GM12891 (cell line): Measurements from ENCODE around the gene SRGAP3.

Experiments used
- DNase-seq: peaks from one replicate; pipeline ENCODE4 v3.0.0; 2011; ENCODE audit warnings: low spot score; ENCODE audit not compliant: insufficient read length
- FAIRE-seq: peaks from 2 replicates; lab custom pipeline; 2011; peaks lifted over from hg19 to GRCh38; lab: Jason Lieb, UNC
- PAX5 ChIP-seq: IDR thresholded peaks from 2 replicates; pipeline ENCODE4 v1.6.1; 2011; ENCODE audit warnings: low read length, moderate library complexity, mild to moderate bottlenecking; ENCODE audit not compliant: insufficient read depth, severe bottlenecking
- POLR2A ChIP-seq: IDR thresholded peaks from 2 replicates; pipeline ENCODE4 v1.6.1; 2011; ENCODE audit warnings: low read depth, low read length, control low read depth
- POLR2AphosphoS5 ChIP-seq: IDR thresholded peaks from 2 replicates; pipeline ENCODE4 v1.6.1; 2011; ENCODE audit warnings: low read depth, low read length, control low read depth
- POU2F2 ChIP-seq: IDR thresholded peaks from 2 replicates; pipeline ENCODE4 v1.6.1; 2011; ENCODE audit warnings: low read depth, mild to moderate bottlenecking, control low read depth, low read length, moderate library complexity
- SPI1 ChIP-seq: IDR thresholded peaks from 2 replicates; pipeline ENCODE4 v1.6.1; 2011; ENCODE audit warnings: low read depth, low read length, control low read depth
- TAF1 ChIP-seq: IDR thresholded peaks from 2 replicates; pipeline ENCODE4 v1.6.1; 2011; ENCODE audit warnings: low read depth, low read length, control low read depth

Gene SRGAP3

DNA sequence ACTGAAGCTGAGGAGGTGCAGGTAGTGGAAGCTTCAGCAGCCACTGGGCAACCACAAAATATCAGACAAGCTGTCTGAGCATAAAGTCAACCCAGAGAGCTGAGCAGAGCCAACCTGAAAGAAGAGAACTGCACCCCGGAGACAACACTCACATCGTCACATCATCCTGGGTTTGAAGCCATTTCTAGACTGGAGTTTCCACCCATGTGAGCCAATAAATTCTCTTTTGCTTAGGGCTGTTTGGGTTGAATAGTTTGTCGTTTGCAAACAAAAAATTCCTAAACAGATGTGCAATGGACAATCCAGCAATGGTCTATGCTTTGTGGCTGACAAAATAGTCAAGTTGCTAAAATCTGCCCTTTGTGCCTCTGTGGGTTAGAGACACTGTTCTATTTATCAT is 270.9 kb downstream of the SRGAP3 start:
- DNase-seq (no peak), FAIRE-seq (no peak)
- no peak for TF ChIP-seq TAF1
- no peak for TF ChIP-seq SPI1
- TF ChIP-seq POLR2AphosphoS5, result no peak

DNA sequence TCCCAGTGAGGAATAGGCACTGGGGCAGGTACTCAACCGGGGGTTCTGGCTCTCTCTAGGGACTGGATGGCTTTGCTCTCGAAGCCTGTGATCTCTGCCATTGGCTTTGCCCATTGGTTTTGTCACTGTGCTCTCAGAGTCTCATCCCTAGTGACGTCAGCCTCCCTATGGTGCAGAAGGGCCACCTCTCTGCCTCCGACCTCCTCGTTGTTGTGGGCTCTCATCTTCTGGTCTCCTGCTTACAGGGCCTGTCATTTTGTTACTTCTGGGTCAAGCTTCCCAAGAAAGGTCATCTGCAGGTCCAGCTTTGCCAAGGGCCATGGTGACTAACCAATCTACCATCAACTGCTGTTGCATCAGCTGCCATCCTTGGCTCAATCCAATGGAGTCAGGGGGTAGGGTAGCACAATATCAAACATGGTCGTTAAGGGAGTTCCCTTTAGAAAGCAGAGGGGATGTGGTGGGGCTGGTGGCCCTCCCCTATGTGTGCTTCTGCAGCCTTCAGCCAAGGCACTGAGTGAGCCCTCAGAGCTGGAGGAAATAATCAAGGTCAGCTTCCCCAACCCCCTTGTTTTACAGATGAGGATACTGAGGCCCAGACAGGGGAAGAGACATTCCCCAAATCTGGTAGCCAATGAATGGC is 272.8 kb downstream of the SRGAP3 start:
- no peak for DNase-seq
- no peak for FAIRE-seq
- TF ChIP-seq POU2F2 (no peak), SPI1 (no peak), PAX5 (no peak), POLR2AphosphoS5 (no peak), POLR2A (no peak), TAF1 (no peak)

DNA sequence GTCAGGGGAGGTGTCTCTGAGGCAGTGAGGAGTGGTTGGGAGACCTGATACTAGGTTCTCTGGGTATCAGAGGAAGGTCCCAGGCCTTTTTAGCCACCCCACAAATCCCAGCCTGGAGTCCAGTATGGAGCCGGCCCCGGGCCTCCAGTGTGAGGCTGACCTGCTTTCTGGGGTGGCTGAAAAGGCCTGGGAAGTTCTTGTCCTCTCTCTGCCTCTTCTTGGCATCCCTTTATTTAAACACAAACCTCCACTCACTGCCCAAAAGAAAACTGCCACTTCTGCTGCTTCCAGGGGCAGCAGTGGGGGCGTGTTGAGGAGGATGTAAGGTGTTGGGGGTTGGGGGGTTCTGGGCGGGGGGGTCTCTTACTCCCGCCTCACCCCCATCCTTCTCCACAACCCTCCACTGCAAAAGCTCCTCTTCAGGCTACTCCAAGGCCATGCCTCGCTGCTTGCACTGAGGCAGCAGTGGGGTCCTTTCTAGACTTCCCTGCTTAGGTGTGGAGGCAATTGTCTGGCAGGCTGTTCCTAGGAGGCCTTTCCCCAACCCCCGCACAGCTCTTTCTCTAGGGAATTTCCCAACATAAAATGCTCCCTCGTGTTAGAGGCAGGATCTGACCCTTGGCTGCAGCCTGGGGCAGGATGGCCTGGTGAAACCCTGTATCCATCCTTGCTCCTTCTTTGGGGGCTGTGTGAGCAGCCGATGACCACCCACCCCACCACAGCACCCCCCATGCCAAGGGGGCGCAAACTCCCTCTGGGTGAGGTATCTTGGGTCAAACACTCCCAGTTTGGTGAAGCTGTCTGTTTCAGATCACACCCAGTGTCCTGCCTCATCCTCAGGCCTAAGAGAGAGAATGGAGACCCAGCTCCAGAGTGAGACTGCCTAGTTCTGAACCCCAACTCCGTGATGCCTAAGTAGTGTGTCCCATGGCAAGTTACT is 274.1 kb downstream of the SRGAP3 start:
- no peak for TF ChIP-seq PAX5
- no peak for TF ChIP-seq POLR2A
- no peak for FAIRE-seq
- no peak for DNase-seq

DNA sequence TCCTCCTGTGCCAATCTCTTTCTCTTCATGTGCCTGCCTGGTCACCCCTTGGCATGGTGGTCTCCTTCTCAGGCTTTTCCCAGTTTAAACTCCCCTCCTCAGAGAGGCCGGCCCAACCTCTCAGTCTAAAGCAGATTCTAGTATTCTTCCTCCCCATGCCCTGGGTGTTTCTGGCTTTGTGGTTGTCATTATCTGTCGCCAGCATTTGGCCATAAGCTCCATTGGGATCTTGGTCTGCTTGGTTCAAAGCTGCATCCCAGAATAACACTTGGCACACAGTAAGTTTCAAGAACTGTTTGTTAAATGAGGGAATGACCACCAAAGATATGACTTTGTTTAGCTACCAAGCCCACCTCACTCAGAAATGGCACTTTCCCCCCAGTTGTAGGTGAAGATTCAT is 275.0 kb downstream of the SRGAP3 start:
- TF ChIP-seq POLR2A (no peak), TAF1 (no peak), POLR2AphosphoS5 (no peak), PAX5 (no peak), SPI1 (no peak), POU2F2 (no peak)
- FAIRE-seq (no peak), DNase-seq (no peak)

GRCh38 chr3:8972639-8973038 is 276.8 kb downstream of the SRGAP3 start:
- no peak for TF ChIP-seq POLR2AphosphoS5
- TF ChIP-seq POLR2A, result no peak
- no peak for TF ChIP-seq POU2F2
- peak; percentile 52 for FAIRE-seq
- no peak for DNase-seq

DNA sequence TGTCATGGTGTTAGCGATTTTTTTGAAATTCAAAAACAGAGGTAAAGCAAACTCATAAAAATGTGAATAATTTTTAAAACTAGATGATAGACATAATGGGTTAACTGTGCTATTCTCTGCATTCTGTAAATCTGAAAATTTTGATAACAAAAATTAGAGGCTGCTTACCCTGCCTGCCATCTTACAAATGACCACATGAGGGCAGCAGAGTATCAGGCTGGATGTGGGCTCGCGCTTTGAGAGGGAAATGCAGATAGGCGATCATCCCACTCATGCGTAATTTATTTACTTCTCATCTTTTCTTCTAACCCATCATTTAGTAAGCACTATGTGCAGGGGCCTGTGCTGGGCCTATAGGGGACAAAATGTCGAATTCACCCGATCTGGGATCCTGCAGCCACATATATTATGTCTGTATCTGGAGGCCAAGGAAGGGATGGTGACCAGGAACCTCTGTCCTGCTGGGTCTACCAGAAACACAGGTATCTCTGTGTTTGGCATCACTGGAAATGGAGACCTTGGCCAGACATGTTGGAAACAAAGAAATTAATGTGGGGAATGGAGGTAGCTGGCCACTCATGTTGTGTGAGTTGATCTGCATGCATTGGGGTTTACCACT is 278.4 kb downstream of the SRGAP3 start:
- no peak for DNase-seq
- peak; percentile 80 for FAIRE-seq
- TF ChIP-seq POLR2A (no peak), PAX5 (no peak), TAF1 (no peak), POU2F2 (no peak), SPI1 (no peak), POLR2AphosphoS5 (no peak)

DNA sequence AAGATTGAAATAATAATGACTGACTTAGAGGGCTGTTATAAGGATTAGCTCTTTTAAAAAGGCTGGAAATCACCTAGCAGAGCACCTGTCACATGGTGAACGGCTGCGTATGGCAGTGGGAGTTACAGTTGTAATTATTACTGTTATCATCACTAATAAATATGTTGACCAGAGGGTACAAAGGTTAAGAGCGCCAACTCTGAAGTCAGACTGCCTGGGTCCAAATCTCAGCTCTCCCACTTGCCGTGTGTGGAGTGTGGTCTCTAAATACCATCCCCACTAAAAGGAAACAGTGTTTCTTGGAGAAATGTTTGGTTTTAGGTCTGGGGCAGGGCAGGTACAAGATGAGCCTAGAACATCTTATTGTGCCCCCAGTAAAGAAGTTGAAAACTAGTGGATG is 280.2 kb downstream of the SRGAP3 start:
- TF ChIP-seq POLR2A (no peak), POU2F2 (no peak), SPI1 (no peak), TAF1 (no peak), POLR2AphosphoS5 (no peak), PAX5 (no peak)
- DNase-seq, result no peak
- FAIRE-seq, result no peak

GRCh38 chr3:8968375-8968882 is 281.0 kb downstream of the SRGAP3 start:
- TF ChIP-seq POU2F2 (no peak), POLR2AphosphoS5 (no peak), PAX5 (no peak), TAF1 (no peak), SPI1 (no peak), POLR2A (no peak)
- DNase-seq, result no peak
- no peak for FAIRE-seq

DNA sequence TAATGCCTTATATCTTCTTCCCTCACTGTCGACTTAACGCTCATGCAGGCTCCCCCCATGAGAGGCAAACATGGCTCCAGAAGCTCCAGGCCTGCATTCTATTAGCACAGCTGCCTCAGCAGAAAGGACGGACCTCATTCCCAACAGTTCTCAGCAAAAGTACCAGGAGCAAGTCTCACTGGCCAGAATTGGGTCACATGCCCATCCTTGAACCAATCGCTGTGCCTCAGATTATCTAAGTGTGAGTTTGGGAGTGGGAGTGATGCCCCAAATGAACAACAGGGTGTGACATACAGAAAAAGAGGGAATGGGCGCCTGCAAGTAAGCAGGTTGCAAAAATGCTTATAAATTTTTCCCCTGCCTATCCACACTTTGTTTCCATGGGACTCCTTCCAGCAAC is 281.9 kb downstream of the SRGAP3 start:
- FAIRE-seq, result no peak
- no peak for DNase-seq
- no peak for TF ChIP-seq PAX5
- no peak for TF ChIP-seq POLR2AphosphoS5
- no peak for TF ChIP-seq TAF1
- no peak for TF ChIP-seq POLR2A
- no peak for TF ChIP-seq SPI1
- TF ChIP-seq POU2F2, result no peak
